IPS-11a (cell line): Measurements from ENCODE around the gene FAM72C.
"Not testable (repeated sequence)": the region's sequence is repeated elsewhere in the genome, so short reads cannot be mapped to it uniquely, and the experiment has no call there.

Experiments
- H3K4me3 ChIP-seq: one replicate; pipeline ENCODE4 v1.5.1; 2013; ENCODE audit warnings: low read depth, low read length, control low read depth

FAM72C gene

DNA sequence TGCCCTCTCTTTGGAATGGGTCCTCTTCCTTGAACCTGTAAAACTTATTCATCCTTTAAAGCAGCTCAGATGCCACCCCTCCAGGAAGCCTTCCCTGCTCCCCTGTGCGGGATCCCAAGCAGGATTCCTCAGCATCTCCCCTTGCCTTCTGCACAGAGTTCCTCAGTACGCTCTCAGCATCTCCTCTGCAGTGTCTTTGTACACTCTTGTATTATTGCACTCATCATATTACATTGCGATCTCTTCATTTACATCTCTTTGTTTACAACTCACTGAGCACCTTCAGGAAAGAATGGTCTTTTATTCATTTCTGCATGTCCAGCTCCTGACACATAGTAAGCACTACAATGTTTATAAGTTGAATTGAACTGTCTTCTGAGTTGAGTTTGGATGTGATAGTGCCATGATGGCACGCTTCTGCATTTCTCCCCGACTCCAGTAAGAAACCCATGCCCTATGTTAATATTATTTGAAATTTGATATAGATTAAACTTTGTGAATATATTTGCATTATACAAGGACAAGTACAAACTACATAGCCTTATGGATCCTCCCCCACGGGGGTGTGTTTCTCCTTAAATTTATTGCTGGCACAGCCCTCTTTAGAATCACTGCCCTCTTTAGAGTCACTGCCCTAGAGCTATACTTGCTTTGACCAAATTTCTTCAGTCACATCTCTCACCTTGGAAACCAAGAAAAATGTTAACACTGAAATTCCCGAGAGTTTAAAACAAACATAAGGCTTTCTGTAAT, 13.1 kb upstream of the FAM72C start:
- not testable (repeated sequence) for H3K4me3 ChIP-seq

DNA sequence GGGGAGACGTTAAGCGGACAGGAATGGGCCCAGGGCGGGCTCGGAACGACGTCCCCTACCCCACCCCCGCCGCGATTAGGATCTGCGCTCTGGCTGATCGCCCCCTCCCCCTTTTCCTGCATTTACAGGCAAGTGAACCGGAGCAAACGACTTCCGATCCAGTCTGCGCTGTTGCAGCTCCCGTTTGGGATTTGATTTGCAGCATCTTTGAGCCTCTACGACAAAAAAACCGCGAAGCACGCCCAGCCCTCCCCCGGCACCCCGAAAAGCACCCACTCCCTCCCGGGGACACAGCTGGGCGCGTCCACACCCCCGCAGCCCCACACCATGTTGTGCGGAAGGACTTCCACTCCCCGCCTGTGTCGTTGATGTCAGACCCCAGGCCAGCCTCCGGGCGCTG, 2.6 kb upstream of the FAM72C start:
- H3K4me3 ChIP-seq = not testable (repeated sequence)

DNA sequence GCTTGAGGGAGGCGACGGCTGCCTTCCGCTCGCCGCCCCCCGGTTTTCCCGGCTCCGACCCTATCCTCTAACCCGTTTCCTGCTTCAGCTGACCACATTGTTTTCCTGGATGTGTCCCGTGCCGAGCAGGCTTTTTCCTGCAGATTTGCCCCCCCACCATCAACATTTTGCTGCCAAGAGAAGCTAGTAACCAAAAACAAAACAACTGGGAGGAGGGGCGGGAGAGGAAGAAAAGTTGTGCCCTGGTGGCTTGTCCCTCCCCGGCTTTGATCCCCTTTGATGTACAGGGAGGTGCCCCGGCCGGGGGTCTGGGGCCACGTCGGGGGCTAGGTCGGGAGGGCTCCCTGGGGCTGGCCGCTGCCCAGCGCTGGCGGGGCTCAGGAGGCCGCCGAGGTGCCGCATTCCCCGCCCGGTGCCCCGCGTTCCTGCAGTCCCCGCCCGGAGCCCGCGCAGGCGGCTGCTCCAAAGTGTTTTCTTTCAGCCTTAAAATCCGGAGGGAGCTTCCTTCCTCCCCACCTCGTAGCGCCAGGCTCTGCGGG, 2.2 kb upstream of the FAM72C start:
- not testable (repeated sequence) for H3K4me3 ChIP-seq

DNA sequence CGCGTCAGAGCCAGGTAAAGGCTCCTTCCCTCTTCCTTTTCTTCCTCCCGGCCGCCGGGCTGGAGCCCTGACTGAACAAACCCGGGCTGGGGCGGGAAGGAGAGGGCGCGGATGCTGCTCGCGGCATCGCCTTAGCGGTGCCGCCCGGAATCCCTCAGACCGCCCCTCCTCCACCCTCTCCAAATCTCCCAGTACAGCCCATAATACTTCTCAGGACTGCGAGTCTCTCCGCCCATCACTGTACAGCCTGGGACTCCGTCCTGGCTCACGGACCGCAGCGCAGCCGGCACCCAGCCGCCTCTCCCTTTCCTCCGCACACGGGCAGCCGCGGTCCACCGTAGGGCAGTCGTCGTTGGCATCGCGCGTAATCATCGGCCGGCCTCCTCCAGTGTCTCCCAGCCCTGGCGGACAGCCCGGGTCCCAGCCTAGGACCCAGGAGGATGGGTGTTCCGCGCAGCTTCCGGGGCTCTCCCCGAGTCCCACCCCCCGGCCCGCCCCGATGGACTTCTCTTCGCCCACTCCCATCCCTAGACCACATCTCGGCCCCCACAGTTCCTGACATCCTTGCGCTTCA, 1.1 kb upstream of the FAM72C start:
- not testable (repeated sequence) for H3K4me3 ChIP-seq

DNA sequence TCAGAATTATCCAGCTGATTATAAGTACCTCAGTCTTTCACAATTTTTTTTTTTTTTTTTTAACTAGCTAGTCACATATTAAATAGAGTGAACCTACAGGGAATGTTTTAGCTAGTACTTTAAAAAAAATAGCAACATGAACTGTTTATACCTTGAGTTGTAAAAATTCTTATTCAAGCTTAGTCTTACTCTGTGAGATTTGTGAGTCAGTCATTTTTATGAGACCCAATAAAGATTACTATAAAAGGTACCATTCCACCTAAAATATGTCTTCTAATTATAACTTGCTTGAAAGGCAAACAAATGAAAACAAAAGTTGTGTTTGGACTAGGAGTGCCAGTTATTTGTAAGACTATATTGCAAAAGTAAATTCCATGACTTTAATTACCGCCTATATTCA, 5.9 kb downstream of the FAM72C start:
- not testable (repeated sequence) for H3K4me3 ChIP-seq

DNA sequence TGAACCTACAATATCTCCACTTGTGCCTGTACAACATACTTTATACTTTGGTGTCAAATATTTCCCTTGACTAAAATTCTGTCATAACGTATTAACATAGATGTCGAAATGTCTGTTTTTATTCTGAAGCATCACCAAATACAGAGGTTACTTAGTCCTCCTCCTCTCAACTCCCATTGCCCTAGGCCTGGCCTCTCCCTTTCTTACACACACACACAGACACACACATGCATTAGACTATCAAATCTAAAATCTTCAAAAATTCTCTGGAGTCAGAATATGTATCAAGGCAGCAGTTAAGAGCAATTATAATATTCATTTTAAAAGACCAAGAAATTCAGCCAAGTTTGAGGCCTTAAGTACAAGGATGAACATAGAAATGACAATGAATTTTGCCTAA, 7.5 kb downstream of the FAM72C start:
- not testable (repeated sequence) for H3K4me3 ChIP-seq

DNA sequence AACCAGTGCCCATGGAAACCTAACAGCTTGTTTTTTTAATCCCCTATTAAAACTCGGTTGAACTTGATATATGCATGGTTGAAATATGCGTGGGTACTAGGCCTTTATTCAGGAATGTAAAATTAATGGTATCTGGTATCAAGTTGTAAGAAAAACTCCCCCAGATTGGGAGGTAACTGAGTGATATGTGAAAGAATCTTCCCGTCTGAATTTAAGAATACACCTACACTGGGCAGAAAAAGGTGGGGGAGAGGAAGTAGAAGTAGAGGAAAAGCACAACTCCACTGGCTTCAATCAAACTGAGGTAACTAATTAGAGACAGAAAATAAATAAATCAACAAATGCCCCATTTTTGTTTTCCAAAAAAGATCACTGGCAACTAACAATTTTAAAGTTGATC, 15.9 kb downstream of the FAM72C start:
- not testable (repeated sequence) for H3K4me3 ChIP-seq

DNA sequence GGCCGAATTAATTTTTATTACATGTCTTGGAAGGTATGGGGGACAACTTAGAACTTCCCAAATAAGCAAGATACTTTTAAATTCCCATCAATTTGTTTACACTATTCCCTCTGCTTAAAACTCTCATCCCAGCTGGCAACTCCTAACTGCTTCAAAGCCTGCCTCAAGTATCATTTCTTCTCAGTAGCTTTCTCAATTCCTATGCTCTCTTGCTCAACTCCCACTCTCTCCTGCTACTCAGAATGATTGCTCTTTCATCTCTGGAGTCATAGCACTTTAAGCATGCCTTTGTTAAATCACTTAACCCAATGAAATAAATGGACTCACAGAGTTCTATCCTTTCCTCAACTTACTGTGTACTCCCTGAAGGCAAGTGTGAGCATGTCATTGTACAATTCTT, 18.9 kb downstream of the FAM72C start:
- H3K4me3 ChIP-seq = not testable (repeated sequence)

DNA sequence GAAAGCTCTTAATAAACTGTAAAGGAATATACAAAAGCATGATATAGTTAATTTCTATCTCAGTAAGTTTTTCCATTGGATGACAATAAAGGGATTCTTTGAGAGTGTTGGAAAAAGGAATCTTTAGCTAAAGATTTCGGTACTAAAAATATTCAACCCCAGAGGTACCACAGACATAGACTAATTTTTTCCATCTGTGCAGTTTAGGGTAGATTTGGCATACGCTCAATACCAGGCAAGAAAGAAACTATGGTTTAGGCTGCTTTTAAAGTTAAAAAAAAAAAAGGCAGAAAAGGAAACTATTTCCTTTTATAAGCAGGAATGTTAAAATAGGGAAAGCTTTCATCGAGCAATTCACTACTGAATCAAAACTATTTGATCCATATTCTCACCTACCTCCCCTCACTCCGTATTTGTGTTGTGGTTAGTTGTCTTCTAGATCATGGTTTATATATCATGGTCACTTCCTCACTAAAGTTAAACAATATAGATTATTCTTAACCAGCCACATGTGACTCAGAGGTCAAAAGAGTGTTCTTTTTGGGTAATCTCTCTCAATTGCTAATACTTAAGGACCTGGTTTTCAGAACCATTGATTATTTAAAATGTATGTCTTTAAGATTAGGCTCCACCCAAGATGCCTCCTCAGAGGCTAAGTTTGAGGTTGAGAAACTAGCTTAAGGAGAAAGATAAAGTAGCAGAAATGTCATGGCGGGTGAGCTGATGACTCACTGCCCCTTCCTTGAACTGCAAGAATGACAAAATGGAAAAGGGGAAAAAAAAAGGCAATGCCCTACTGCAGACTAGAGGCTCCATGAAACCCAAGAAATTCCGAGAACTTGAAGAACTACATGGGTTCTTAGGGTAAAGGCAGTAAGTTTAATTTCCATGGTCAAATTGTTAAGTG, 20.0 kb downstream of the FAM72C start:
- not testable (repeated sequence) for H3K4me3 ChIP-seq

DNA sequence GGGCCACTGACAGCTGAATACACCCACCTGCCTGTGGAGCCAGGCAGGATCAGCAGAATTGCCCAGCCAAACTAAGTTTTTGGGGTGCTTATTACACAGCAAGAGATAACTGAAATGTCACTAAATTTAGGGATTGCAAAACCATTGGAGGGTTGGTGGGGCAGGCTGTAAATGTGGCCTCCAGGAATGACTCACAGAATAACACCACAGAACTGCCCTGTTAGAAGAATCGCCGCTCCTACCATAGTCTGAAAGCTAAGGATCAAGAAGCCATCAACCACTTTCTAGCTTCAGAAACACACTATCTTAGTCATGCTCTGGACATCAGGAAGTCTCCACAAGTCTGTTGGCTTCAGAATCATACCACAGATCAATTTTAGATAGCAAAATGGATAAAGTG, 24.0 kb downstream of the FAM72C start:
- not testable (repeated sequence) for H3K4me3 ChIP-seq

DNA sequence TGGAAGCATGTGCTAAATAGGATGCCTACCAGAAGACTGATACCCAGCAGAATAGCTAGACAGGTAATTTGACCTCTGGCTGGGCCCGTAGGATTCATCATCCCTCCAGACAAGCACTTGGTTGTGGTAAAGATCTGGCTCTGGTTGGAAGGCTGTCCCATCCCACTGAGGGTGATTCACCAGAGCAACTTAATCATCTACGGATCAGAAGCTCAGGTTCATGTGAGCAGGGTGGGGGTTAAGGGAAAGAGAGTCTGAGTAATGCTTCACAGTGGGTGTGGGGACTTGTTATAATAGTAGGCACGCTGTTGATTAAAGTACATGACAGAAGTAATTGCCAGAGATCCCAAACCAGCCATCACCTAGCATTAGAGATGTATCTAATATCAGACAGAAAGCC, 26.5 kb downstream of the FAM72C start:
- not testable (repeated sequence) for H3K4me3 ChIP-seq

DNA sequence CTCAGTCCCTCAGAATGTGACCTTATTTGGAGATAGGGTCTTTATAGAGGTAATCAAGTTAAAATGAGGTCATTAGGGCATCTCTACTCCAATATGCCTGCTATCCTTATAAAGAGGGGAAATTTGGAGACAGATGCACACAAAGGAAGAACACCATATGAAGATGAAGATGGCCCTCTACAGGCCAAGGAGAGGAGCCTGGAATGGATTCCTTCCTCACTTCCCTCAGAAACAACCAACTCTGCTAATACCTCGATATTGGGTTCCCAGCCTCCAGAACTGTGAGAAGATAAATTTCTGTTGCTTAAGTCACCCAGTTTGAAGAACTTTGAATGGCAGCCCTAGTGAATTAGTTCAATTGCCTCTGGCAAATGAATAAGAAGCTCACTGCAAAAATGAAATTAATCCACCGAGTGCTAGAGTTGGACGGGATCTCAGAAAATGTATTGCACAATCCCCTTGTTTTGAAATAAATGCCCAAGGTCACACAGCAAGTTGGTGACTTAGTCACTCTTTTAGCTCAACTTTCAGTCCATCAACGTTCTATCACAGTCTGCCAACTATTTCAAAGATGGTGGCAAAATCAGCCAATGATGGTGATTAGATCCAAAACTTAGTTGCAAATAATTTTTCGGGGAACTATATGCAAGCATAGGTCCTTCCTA, 27.1 kb downstream of the FAM72C start:
- not testable (repeated sequence) for H3K4me3 ChIP-seq

DNA sequence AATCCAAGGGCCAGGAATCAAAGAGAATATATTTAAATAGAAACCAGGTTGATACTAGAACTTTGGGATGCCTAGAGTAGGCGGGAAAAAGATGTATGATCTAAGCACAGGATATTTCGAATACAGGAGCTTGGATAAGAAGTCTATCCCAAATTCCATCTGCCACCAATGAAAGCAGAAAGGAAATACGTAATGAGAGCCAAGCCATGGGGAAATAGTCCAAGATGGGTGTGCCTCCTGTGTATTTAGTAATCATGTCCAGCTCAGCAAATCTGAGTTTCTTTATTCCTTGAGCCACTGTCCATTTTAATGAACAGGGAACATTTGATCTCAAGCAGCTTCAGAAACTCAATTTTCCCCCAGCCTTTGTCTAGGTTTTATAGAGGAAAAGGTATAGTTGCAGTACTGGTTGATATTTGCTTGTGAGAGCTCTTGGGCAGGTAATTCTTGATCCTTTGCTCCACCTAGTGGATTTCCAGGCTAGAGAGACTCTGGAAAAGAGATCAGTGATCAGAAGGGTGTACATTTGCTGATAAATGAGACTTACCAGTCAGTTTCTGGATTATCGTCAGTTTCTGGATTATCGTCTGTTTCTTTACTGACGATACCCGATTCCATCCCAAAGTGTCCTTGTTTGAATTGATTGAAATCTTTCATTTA, 28.3 kb downstream of the FAM72C start:
- H3K4me3 ChIP-seq = not testable (repeated sequence)

DNA sequence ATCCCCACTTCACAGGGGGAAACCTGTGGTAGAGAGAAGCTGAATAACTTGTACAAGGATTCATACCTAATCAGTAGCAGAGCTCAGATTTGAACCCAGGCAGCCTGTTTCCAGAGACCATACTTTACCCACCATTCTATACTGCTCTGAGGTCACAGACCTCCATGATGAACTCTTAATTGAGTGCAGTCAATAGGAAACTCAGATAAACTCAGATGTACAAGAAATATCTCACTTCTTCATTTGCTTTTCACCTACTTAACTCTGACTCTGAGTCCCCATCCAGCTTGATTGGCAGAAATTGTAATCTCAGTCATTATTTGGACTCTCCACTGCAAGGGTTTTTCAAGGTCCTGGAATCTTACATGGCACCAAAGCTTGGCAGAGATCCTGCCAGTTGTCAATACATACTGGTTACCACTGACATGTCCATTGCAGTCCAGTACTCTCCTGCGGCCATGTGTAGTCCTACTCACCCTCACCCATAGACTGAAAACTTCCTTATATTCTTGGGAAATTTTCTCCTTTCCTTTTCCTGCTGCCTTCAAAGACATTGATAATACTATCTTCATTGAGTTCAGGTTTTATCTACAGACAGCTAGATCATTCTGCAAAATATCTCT, 29.4 kb downstream of the FAM72C start:
- not testable (repeated sequence) for H3K4me3 ChIP-seq

DNA sequence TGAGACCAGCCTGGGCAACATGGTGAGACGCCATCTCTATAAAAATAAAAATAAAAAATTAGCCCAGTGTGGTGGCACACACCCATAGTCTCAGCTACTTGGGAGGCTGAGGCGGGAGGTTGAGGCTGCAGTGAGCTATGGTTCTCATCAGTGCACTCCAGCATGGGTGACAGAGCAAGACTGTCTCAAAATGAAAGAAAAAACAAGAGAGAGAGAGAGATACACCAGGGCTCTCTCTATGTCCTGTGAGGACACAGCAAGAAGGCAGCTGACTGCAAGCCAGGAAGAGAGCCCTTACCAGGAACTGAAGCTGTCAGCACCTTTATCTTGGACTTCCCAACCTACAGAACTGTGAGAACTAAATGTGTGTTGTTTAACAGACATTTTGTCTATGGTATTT, 32.1 kb downstream of the FAM72C start:
- H3K4me3 ChIP-seq = not testable (repeated sequence)

DNA sequence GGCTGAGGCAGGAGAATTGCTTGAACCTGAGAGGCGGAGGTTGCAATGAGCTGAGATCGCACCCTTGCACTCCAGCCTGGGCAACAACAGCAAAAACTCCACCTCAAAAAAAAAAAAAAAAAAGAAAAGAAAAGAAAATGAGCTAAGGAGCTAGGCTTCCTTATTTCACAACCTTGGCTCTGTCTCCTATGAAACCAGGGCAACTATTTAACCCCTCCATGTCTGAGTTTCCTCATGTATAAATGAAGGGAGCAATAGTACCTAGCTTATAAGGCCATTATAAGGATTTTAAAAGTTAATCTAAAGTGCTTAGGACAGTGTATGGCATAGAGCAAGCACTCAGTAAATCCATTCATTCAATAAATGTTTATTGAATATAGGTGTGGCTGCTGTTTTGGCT, 32.9 kb downstream of the FAM72C start:
- H3K4me3 ChIP-seq = not testable (repeated sequence)

DNA sequence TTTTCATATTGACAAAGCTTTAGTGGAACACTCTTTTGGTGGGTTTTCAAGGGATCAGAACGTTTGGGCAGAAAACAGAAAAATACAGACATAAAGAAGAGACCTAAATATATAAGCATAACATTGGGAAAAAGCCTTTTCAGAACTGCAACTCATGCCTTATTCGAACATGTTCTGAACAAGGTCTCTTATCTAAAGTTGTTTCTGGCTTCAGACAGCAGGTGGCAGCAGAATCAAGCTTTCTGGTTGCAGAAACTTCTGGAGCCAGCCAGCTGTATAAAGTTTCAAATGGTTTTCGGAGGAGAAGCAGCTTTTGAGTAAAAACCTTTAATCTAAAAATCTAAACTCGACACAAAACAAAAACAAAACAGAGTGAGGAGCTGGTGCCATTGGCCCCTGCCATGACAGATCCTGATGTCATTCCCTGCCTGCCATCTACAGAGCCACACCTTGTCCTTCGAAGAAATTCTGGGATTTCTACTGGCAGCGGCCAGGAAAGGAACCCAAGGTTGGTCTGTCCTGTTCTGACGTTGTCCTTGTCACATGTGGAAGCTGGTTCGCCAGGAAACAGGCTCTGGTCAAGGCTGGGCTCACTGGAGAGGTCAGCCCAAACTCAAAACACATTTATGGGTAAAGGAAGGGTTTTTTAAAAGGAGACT, 35.2 kb downstream of the FAM72C start:
- not testable (repeated sequence) for H3K4me3 ChIP-seq

DNA sequence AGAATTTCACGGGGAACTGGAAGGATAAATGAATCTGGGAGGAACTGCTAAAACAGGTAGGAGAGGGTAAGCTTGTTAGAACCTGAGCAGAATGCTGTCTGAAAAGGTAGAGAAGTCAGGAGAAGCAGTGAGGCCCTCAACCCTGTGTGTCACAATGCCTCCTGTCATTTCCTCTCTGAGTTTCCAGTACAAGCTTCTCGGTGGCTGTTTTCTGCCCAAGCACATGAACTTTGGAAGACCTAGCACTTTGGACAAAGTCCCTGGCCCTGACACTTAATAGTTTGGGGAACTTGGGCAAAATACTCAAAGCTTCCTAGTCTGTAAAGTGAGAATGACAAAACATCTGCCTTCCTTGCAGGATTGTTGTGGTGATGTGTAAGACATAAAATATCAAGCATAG, 52.7 kb downstream of the FAM72C start:
- not testable (repeated sequence) for H3K4me3 ChIP-seq

DNA sequence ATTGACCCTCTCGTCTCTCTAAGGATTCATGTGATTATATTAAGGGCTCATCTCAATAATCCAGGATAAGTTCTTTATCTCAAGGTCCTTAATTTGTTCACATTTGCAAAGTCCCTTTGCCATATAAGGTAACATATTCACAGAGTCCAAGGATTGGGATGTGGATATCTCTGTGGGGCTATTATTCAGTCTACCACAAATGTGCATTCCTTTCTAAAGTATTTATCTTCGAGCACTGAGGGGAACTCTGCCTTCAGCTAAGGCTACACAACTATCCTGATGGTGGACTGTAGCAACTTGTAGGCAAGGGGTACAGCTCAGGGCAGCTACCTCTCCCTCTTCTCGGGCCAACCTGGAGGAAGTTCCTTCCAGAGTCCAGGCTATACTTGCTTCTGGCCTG, 53.2 kb downstream of the FAM72C start:
- not testable (repeated sequence) for H3K4me3 ChIP-seq

DNA sequence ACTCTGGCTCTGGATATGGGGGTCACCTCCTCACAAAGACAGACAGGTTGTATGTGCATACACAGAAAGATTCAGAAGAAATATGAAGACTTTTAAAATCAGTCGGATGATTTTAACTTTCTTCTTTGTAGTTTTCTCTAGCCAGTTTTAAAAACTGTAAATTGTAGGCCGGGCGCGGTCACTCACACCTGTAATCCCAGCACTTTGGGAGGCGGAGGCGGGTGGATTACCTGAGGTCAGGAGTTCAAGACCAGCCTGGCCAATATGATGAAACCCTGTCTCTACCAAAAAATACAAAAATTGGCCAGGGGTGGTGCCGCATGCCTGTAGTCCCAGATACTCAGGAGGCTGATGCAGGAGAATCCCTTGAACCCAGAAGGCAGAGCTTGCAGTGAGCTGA, 58.1 kb downstream of the FAM72C start:
- H3K4me3 ChIP-seq = not testable (repeated sequence)
